Activated naive CD4-positive, alpha-beta T cell treated with anti-CD3 and anti-CD28 coated beads, Interleukin-2, amount 50 U/mL, for 72 hours (primary cell): ENCODE results near the gene F2RL1. TPM values are rescaled to one million over a fixed set of nuclear protein-coding genes. Genes with fewer than 3 reads are reported as not detected.
A peak's percentile ranks its signal among the peaks of the same experiment; 100 is the strongest.
"Not testable (repeated sequence)": the region's sequence is repeated elsewhere in the genome, so short reads cannot be mapped to it uniquely, and the experiment has no call there.

Experiments
- ATAC-seq, 2 donors: fragments of 150-1000 bp; cut with Tn5 transposase; 2 replicates each; pipeline ENCODE4 v1.10.0; 2021; ENCODE audit warnings: mild to moderate bottlenecking in 2 of 2, moderate library complexity in 2 of 2
- DNase-seq, 2 donors: peaks; one replicate each; pipeline ENCODE4 v3.0.0; 2021 to 2022; ENCODE audit warnings: low spot score in 2 of 2
- H3K27ac Mint-ChIP-seq, 2 donors: one replicate each; pipeline ENCODE4 v1.8.0; 2022; ENCODE audit warnings: mild to moderate bottlenecking in 2 of 2, mixed read lengths in 2 of 2
- H3K36me3 Mint-ChIP-seq, 2 donors: one replicate each; pipeline ENCODE4 v1.8.0; 2022; ENCODE audit warnings: mixed read lengths in 2 of 2
- H3K9me3 Mint-ChIP-seq, 2 donors: one replicate each; pipeline ENCODE4 v1.8.0; 2022; ENCODE audit warnings: mixed read lengths in 2 of 2
- total RNA-seq, 2 donors: library from RNA; stranded (reverse); gene quantifications; one replicate each; pipeline ENCODE4 v1.2.3, GENCODE V29; 2022

The F2RL1 gene, protein sequence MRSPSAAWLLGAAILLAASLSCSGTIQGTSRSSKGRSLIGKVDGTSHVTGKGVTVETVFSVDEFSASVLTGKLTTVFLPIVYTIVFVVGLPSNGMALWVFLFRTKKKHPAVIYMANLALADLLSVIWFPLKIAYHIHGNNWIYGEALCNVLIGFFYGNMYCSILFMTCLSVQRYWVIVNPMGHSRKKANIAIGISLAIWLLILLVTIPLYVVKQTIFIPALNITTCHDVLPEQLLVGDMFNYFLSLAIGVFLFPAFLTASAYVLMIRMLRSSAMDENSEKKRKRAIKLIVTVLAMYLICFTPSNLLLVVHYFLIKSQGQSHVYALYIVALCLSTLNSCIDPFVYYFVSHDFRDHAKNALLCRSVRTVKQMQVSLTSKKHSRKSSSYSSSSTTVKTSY
- 1 to 10 TPM in 1 of 2 donors, under 1 TPM in 1; 0.46 to 2.0 TPM for total RNA-seq

- ATAC-seq (peak; percentile 72 to 78), DNase-seq (peak in 1 of 2 donors; percentile 39)
- Mint-ChIP-seq H3K27ac (no peak within 1 kb of the TSS), H3K36me3 (no peaks in the 10 kb centered on the region), H3K9me3 (no peaks in the 10 kb centered on the region)
These were observed at the start of gene F2RL1 for GRCh38 chr5:76818844-76819831. TSS of gene F2RL1 (plus strand) at chr5:76819030. CDS start at chr5:76819183, 153 bp downstream.

- H3K9me3 Mint-ChIP-seq, H3K36me3 Mint-ChIP-seq: not testable (repeated sequence)
These were observed 47.8 kb upstream of the F2RL1 start for GRCh38 chr5:76771041-76771440.

GRCh38 chr5:76771705-76772405 is 47.0 kb upstream of the F2RL1 start:
- Mint-ChIP-seq H3K27ac (peak overlapping the region in 1 of 2 donors; percentile 4), H3K36me3 (no peaks in the 10 kb centered on the region), H3K9me3 (no peaks in the 10 kb centered on the region)
- DNase-seq = no peak
- no peak for ATAC-seq

More at GRCh38 chr5:76771041-76771440, 47.8 kb upstream of the F2RL1 start:
- DNase-seq, ATAC-seq, H3K27ac Mint-ChIP-seq: not testable (repeated sequence)

DNA sequence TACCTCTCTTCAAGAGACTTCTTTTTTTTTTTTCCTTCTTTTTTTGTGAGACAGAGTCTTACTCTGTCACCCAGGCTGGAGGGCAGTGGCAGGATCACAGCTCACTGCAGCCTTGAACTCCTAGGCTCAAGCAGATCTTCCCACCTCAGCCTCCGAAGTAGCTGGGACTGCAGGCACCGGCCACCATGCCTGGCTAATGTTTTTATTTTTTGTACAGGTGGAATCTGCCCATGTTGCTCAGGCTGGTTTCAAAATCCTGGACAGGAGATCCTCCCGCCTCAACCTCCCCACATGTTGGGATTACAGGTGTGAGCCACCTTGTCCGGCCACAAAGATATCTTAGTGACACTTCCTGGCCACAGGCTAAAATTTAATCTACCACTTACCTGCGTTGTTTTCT is 42.9 kb upstream of the F2RL1 start:
- Mint-ChIP-seq H3K27ac (no peak overlapping the region), H3K36me3 (no peaks in the 10 kb centered on the region), H3K9me3 (no peaks in the 10 kb centered on the region)
- ATAC-seq (no peak), DNase-seq (no peak)

GRCh38 chr5:76776391-76776790 is 42.4 kb upstream of the F2RL1 start:
- DNase-seq (no peak), ATAC-seq (no peak)
- Mint-ChIP-seq H3K27ac (no peak overlapping the region), H3K36me3 (no peaks in the 10 kb centered on the region), H3K9me3 (no peaks in the 10 kb centered on the region)

DNA sequence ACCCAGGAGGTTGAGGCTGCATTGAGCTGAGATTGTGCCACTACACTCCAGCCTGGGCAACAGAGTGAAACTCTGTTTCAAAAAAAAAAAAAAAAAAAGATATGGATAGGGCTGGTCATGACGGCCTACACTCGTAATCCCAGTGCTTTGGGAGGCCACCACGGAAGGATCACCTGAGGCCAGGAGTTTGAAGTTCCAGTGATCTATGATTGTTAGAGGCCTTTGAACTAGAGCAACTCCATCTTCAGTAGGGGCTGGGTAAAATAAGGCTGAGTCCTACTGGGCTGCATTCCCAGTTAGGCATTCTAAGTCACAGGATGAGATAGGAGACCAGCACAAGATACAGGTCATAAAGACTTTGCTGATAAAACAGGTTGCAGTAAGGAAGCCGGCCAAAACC is 38.2 kb upstream of the F2RL1 start:
- not testable (repeated sequence) for DNase-seq, H3K27ac Mint-ChIP-seq, H3K9me3 Mint-ChIP-seq, ATAC-seq, H3K36me3 Mint-ChIP-seq

GRCh38 chr5:76781775-76782174 is 37.1 kb upstream of the F2RL1 start:
- ATAC-seq (no peak), DNase-seq (no peak)
- Mint-ChIP-seq H3K27ac (no peak overlapping the region), H3K36me3 (no peaks in the 10 kb centered on the region), H3K9me3 (no peaks in the 10 kb centered on the region)

DNA sequence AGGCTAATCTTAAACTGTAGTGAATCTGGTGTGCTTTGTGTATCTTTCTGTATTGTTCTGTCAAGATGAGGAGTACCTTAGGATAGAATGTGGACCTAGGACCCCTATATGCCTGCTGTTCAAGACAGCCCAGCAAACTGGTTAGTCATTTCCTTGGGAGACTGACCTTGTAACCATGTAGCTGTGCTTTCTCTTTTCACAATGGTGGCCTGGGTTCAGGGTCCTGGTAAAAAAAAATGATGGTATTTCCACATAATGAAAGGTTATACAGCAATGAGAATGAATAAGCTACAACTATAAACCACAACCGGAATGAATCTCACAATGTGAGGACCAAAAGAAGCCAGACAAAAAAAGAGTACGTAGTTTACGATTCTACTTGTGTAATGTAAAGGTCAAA is 36.4 kb upstream of the F2RL1 start:
- ATAC-seq = no peak
- Mint-ChIP-seq H3K36me3 (no peaks in the 10 kb centered on the region), H3K9me3 (no peaks in the 10 kb centered on the region), H3K27ac (no peak overlapping the region)
- DNase-seq = no peak

- Mint-ChIP-seq H3K27ac (no peak overlapping the region), H3K9me3 (no peaks in the 10 kb centered on the region), H3K36me3 (peaks cover 0 to 18% of the 10 kb centered on the region in 2 donors)
- no peak for DNase-seq
- ATAC-seq = no peak
These were observed 31.6 kb upstream of the F2RL1 start for GRCh38 chr5:76787237-76787636.

- no peak for ATAC-seq
These were observed 30.5 kb upstream of the F2RL1 start for GRCh38 chr5:76788362-76788761.

GRCh38 chr5:76789275-76789674 is 29.6 kb upstream of the F2RL1 start:
- not testable (repeated sequence) for H3K9me3 Mint-ChIP-seq, DNase-seq, ATAC-seq
- Mint-ChIP-seq H3K27ac (peak overlapping the region in 1 of 2 donors; percentile 95), H3K36me3 (peaks cover 0 to 24% of the 10 kb centered on the region in 2 donors)

More at GRCh38 chr5:76788362-76788761, 30.5 kb upstream of the F2RL1 start:
- DNase-seq = no peak
- H3K9me3 Mint-ChIP-seq = no peaks in the 10 kb centered on the region
- no peak overlapping the region for H3K27ac Mint-ChIP-seq
- peaks cover 0 to 21% of the 10 kb centered on the region in 2 donors for H3K36me3 Mint-ChIP-seq

GRCh38 chr5:76789991-76790581 is 28.7 kb upstream of the F2RL1 start:
- Mint-ChIP-seq H3K36me3 (peaks cover 0 to 24% of the 10 kb centered on the region in 2 donors), H3K9me3 (no peaks in the 10 kb centered on the region), H3K27ac (peak overlapping the region; percentile 16 to 95)
- no peak for DNase-seq
- ATAC-seq = peak in 1 of 2 donors; percentile 44

- ATAC-seq (peak; percentile 73 to 89), DNase-seq (peak in 1 of 2 donors; percentile 29)
- Mint-ChIP-seq H3K27ac (peak overlapping the region; percentile 16 to 95), H3K36me3 (peaks cover 0 to 24% of the 10 kb centered on the region in 2 donors), H3K9me3 (no peaks in the 10 kb centered on the region)
These were observed 28.1 kb upstream of the F2RL1 start for GRCh38 chr5:76790632-76791290.

DNA sequence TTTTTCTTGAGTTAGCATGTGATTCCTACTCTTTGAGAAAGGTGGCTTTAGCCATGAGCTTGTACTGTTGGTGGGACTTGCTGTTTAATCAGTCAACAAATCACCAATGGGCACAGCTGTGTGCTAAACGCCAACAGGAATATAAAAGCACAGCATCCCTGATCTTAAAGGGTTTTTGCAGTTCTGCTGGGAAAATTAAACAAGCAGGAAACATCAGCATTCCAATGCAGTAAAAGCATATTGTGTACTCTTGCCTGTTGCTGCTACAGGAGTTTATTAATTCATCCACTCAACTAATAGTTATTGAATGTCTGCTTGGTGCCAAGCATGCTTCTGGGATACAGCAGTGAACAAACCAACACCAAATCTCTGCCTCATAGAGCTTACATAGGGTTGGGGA is 27.4 kb upstream of the F2RL1 start:
- DNase-seq = no peak
- Mint-ChIP-seq H3K9me3 (no peaks in the 10 kb centered on the region), H3K36me3 (peaks cover 0 to 24% of the 10 kb centered on the region in 2 donors), H3K27ac (no peak overlapping the region)
- ATAC-seq = no peak

DNA sequence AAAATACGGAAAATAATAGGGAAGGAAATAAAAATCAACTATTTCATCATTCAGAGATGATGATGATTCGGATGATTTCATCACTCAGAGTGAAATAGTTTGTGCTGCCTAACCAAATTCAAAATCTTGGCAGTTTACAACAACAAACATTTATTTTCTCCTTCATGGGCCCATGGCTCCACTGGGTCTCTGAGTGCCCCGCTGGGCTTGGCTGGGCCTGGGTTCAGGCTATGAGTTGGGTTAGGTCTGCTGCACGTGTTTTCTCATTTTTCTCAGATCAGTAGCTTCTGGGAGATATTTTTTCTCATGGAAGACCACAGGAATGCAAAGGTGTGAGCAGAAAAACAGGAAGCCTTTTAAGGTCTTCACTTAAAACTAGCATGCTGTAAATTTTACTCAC is 24.0 kb upstream of the F2RL1 start:
- H3K36me3 Mint-ChIP-seq = peaks cover 0 to 13% of the 10 kb centered on the region in 2 donors
- H3K27ac Mint-ChIP-seq = no peak overlapping the region
- no peaks in the 10 kb centered on the region for H3K9me3 Mint-ChIP-seq
- ATAC-seq = no peak
- DNase-seq = no peak

DNA sequence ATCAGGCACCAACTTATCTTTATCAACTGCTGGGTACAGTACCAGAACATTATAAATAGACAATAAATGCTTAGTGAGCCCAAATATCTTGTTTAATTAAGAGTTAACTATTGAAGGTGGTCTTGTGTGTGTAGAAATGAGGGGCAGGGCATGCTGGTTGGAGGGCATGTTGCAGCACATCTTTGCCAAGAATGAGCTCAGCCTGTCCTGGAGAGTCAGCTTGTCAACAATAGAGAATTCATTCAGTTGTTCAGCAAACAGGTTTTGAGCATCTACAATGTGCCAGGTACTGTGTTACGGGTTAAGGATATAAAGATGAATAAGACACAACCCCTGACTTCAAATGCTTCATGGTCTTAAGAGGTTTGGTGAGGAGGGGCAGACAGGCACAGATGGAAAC is 19.2 kb upstream of the F2RL1 start:
- Mint-ChIP-seq H3K36me3 (no peaks in the 10 kb centered on the region), H3K9me3 (no peaks in the 10 kb centered on the region), H3K27ac (no peak overlapping the region)
- ATAC-seq = no peak
- DNase-seq = no peak
